ENCODE results near the gene CHADL. TPM values are rescaled to one million over a fixed set of nuclear protein-coding genes. Genes with fewer than 3 reads are reported as not detected.

Gene CHADL
- total and polyA plus RNA-seq, 2 of the 8 experiments (the other 6 are each of a cell fraction or from before 2014, with no cell fraction given): 0.78 to 1.4 TPM

DNA sequence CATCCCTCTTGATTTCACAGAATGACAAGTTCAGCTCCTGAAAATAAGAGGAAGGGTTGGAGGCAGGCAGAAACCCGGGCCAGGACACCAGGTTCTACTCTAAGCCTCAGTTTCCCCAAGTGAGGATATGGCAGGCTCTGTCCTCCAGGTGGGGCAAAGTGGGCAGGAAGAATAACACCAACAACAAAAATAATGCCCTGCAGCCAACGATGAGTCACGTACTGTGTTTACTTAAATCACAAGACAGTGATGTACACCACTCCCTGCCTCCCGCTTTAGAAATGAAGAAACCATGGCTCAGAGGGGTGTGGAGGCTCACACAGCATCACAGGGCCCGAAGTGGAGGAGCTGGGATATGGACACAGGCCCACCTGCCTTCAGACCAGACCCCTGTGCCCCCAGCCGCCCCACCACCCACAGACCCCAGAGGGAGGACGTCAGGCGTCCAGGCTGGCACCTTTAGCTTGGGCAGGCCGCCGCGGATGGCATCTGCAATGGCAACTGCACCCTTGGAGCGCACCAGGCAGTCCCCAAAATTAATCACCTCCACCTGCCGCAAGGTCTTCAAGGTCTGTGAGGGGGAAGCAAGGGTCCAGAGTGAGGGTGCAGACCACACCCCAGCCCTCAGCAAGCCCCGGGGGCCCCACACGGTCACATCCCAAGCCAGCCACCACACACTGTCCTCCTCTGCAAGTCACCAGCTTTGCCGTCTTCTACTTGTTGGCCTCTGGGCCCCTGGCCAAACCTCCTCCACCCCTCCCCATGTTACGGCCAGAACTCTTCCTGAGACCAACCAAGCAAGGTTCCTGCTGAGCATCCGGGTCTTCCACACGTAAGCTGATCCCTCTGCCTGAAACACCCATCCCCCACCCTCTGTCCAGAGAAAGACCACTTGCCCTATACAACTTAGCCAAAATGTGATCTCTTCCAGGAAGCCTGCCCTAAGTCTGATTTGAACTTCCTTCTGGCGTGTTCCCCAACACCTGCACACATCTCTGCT lies 15.8 kb upstream of the CHADL start:
- Histone ChIP-seq H3K4me1 (replicated peaks in 1 of 4; ENCODE audit: control insufficient read depth in 3 of 4, insufficient read depth in 4 of 4, low read length in 3 of 4) (peaks cover 0 to 4% (median under 1%) of the 10 kb centered on the region in 4 experiments; a peak in 2 of 7 replicates), H2AK5ac (ENCODE audit: low read depth, low read length) (no peak overlapping the region), H3K4ac (replicated peaks; ENCODE audit: insufficient read length, low read depth, low read length) (no peak overlapping the region), H2BK120ac (replicated peaks; ENCODE audit: low read depth, low read length) (no peak overlapping the region), H3K18ac (ENCODE audit: extremely low read depth, low read length) (no peak overlapping the region; the same call in 1 of the 2 replicates), H3K56ac (replicated peaks; ENCODE audit: insufficient read length, low read depth, low read length) (no peak overlapping the region), H3K36me3 (ENCODE audit: control insufficient read depth in 2 of 4, insufficient read depth in 4 of 4, low read length in 3 of 4) (peaks cover 53 to 92% (median 73%) of the 10 kb centered on the region in 4 experiments), H3K79me1 (ENCODE audit: low read depth, low read length) (peaks cover 3% of the 10 kb centered on the region; the same call in 1 of the 2 replicates), H3K14ac (ENCODE audit: insufficient read length) (no peak overlapping the region), H4K5ac (ENCODE audit: insufficient read length, low read depth, low read length) (no peak overlapping the region), H3K9ac (replicated peaks in 1 of 4; ENCODE audit: extremely low read depth in 1 of 4, low read depth in 3 of 4, low read length in 3 of 4) (no peak overlapping the region; a peak in 1 of 7 replicates), H4K20me1 (replicated peaks in 1 of 2; ENCODE audit: control insufficient read depth in 1 of 2, insufficient read depth in 2 of 2, low read length in 2 of 2) (peaks cover 5 to 9% of the 10 kb centered on the region in 2 experiments), H3K9me3 (ENCODE audit: insufficient read depth in 2 of 2, low read depth in 1 of 2, low read length in 1 of 2) (no peaks in the 10 kb centered on the region), H3K4me2 (ENCODE audit: insufficient read depth in 1 of 2, low read depth in 2 of 2, low read length in 2 of 2) (no peak overlapping the region; a peak in 2 of 4 replicates), H3K23ac (ENCODE audit: insufficient read length) (no peak overlapping the region), H3K23me2 (ENCODE audit: low read depth, low read length) (no peaks in the 10 kb centered on the region), H4K91ac (replicated peaks; ENCODE audit: insufficient read length, low read length) (no peak overlapping the region), H3K4me3 (ENCODE audit: extremely low read depth in 1 of 4, insufficient read depth in 2 of 4, low read depth in 3 of 4, low read length in 4 of 4) (no peak overlapping the region), H2BK12ac (ENCODE audit: low read depth, low read length) (no peak overlapping the region), H3K27ac (ENCODE audit: low read depth, low read length) (peak overlapping the region; percentile 60; the same call in 1 of the 2 replicates), H2BK5ac (ENCODE audit: low read depth, low read length) (no peak overlapping the region; the same call in 1 of the 2 replicates), H4K8ac (ENCODE audit: extremely low read depth, insufficient read depth, low read length) (no peak overlapping the region; the same call in 1 of the 2 replicates), H2BK20ac (ENCODE audit: low read length) (no peak overlapping the region), H2BK15ac (ENCODE audit: low read length) (no peak overlapping the region), H3K79me2 (ENCODE audit: control insufficient read depth in 1 of 2, insufficient read depth in 2 of 2, low read length in 2 of 2) (no peaks in the 10 kb centered on the region), H2AFZ (ENCODE audit: low read length) (no peak overlapping the region), H3K27me3 (replicated peaks in 1 of 4; ENCODE audit: control insufficient read depth in 3 of 4, extremely low read depth in 1 of 4, insufficient read depth in 3 of 4, low read length in 3 of 4) (no peaks in the 10 kb centered on the region)
- CTCF ChIA-PET (ENCODE audit: partially characterized antibody): interaction anchor here (0.8 to 3.2 kb wide), 5 partner anchors 9 to 333 kb away, joined by 3 to 11 read pairs (median 5); no protein-coding TSS in a partner anchor
- POLR2A ChIA-PET (ENCODE audit: partially characterized antibody): interaction anchor here (0.5 to 4.7 kb wide), 15 partner anchors 9 to 234 kb away, joined by 3 to 28 read pairs (median 5); partner anchors contain the start of genes CHADL, RANGAP1, TEF and TOB2
- DNase-seq (ENCODE audit: low read depth in 1 of 2, low spot score in 2 of 2) (no peak), FAIRE-seq (no peak)
- 90% methylated on average over 20 of the region's 20 CpGs; no CpG with 5 or more reads in 1 of the 2 experiments for WGBS, 2 experiments (ENCODE audit: extremely low coverage in 1 of 2, insufficient coverage in 1 of 2, insufficient read length in 1 of 2, insufficient replicate concordance in 2 of 2, low coverage in 1 of 2, low lambda C conversion rate in 2 of 2, missing lambda C conversion rate in 1 of 2)
- no peak for TF ChIP-seq GTF2F1 (IDR thresholded peaks at IDR 0.05; ENCODE audit: borderline replicate concordance, low read depth, low read length)
- no peak for TF ChIP-seq CHD2 (IDR thresholded peaks at IDR 0.05; ENCODE audit: low read length)
- no peak for TF ChIP-seq TEAD4 (IDR thresholded peaks at IDR 0.05; ENCODE audit: low read depth, low read length)
- no peak for TF ChIP-seq ZNF274 (IDR thresholded peaks at IDR 0.05; ENCODE audit: borderline replicate concordance, extremely low read depth, low read length)
- TF ChIP-seq CEBPB (IDR thresholded peaks at IDR 0.05; ENCODE audit: low read depth, low read length): no peak
- no peak for TF ChIP-seq CHD1 (IDR thresholded peaks at IDR 0.05; ENCODE audit: low read depth, low read length)
- no peak for TF ChIP-seq PHF8 (conservative IDR thresholded peaks at IDR 0.05; ENCODE audit: low read depth, low read length)
- no peak for TF ChIP-seq RBBP5 (IDR thresholded peaks at IDR 0.05; ENCODE audit: borderline replicate concordance, low read depth, low read length)
